Measurements from ENCODE around the gene SPAG7.
A peak's percentile ranks its signal among the peaks of the same experiment; 100 is the strongest.

The SPAG7 gene

DNA sequence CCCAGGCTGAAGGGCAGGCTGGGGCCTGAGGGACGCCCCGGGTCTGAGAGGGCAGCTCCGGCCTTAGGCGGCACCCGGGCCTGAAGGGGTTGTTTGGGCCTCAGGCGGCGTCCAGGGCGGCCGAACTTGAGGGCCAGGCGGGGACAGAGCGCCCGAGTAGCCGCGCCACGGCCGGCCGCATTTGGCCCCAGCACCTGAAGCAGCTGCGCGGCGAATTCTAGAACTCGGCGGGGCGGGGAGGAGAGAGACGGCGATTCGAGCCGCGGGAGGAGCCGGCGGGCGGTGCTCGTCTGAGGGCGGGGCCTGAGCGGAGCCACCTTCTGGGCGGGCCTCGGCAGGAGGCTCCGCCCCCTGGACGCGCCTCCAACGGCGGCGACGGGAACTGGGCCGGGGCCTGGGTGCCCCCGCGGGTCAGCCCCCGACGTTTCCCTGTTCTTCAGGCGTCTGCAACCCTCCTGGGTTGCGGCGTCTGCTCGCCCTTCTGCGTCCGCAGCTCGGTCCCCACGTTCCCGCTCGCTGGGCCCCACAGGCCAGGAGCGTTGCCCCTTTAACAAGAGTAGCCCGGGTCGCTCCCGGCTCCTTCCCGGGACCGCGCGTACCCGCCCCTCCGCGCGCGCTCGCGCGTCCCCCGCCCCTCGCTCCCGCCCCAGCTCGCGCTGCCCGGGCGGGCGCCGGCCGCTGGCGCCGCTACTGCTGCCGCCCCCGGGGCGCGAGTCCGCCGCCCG, 29.8 kb upstream of the SPAG7 start, which contains the start of the genes INCA1 and KIF1C (continued):
- peak; percentile 55; the same call in 1 of the 2 replicates for TF ChIP-seq ZBTB20 (tag by site-specific recombination; IDR thresholded peaks at IDR 0.05)
- no peak for TF ChIP-seq ZNF621 (tag by site-specific recombination; IDR thresholded peaks at IDR 0.05)
- TF ChIP-seq, protein P1, sequence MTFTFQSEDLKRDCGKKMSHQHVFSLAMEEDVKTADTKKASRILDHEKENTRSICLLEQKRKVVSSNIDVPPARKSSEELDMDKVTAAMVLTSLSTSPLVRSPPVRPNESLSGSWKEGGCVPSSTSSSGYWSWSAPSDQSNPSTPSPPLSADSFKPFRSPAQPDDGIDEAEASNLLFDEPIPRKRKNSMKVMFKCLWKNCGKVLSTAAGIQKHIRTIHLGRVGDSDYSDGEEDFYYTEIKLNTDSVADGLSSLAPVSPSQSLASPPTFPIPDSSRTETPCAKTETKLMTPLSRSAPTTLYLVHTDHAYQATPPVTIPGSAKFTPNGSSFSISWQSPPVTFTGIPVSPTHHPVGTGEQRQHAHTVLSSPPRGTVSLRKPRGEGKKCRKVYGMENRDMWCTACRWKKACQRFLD (tag by site-specific recombination; IDR thresholded peaks at IDR 0.05), result no peak
- TF ChIP-seq, protein P2, sequence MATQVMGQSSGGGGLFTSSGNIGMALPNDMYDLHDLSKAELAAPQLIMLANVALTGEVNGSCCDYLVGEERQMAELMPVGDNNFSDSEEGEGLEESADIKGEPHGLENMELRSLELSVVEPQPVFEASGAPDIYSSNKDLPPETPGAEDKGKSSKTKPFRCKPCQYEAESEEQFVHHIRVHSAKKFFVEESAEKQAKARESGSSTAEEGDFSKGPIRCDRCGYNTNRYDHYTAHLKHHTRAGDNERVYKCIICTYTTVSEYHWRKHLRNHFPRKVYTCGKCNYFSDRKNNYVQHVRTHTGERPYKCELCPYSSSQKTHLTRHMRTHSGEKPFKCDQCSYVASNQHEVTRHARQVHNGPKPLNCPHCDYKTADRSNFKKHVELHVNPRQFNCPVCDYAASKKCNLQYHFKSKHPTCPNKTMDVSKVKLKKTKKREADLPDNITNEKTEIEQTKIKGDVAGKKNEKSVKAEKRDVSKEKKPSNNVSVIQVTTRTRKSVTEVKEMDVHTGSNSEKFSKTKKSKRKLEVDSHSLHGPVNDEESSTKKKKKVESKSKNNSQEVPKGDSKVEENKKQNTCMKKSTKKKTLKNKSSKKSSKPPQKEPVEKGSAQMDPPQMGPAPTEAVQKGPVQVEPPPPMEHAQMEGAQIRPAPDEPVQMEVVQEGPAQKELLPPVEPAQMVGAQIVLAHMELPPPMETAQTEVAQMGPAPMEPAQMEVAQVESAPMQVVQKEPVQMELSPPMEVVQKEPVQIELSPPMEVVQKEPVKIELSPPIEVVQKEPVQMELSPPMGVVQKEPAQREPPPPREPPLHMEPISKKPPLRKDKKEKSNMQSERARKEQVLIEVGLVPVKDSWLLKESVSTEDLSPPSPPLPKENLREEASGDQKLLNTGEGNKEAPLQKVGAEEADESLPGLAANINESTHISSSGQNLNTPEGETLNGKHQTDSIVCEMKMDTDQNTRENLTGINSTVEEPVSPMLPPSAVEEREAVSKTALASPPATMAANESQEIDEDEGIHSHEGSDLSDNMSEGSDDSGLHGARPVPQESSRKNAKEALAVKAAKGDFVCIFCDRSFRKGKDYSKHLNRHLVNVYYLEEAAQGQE (tag by site-specific recombination; IDR thresholded peaks at IDR 0.05), result no peak
- no peak for TF ChIP-seq ZFHX2 (tag by site-specific recombination; conservative IDR thresholded peaks at IDR 0.05)
- TF ChIP-seq ZNF175 (tag by site-specific recombination; IDR thresholded peaks at IDR 0.05), result no peak
- TF ChIP-seq, protein P3, sequence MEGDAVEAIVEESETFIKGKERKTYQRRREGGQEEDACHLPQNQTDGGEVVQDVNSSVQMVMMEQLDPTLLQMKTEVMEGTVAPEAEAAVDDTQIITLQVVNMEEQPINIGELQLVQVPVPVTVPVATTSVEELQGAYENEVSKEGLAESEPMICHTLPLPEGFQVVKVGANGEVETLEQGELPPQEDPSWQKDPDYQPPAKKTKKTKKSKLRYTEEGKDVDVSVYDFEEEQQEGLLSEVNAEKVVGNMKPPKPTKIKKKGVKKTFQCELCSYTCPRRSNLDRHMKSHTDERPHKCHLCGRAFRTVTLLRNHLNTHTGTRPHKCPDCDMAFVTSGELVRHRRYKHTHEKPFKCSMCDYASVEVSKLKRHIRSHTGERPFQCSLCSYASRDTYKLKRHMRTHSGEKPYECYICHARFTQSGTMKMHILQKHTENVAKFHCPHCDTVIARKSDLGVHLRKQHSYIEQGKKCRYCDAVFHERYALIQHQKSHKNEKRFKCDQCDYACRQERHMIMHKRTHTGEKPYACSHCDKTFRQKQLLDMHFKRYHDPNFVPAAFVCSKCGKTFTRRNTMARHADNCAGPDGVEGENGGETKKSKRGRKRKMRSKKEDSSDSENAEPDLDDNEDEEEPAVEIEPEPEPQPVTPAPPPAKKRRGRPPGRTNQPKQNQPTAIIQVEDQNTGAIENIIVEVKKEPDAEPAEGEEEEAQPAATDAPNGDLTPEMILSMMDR (tag by site-specific recombination; IDR thresholded peaks at IDR 0.05), result peak; percentile 52
- TF ChIP-seq ZSCAN23 (tag by site-specific recombination; IDR thresholded peaks at IDR 0.05), result no peak
- TF ChIP-seq EGR2 (tag by site-specific recombination; IDR thresholded peaks at IDR 0.05; ENCODE audit: low read depth), result no peak
- TF ChIP-seq SETDB1 (IDR thresholded peaks at IDR 0.05; ENCODE audit: insufficient read length, low read length), result no peak
- TF ChIP-seq ZNF521 (tag by site-specific recombination; IDR thresholded peaks at IDR 0.05), result no peak
- TF ChIP-seq ZNF404 (tag by site-specific recombination; IDR thresholded peaks at IDR 0.05), result no peak
- TF ChIP-seq ZNF623 (tag by site-specific recombination; IDR thresholded peaks at IDR 0.05), result no peak
- no peak for TF ChIP-seq ZNF202 (tag by site-specific recombination; IDR thresholded peaks at IDR 0.05; ENCODE audit: borderline replicate concordance)
- peak; percentile 100 for TF ChIP-seq ZFP69B (tag by site-specific recombination; IDR thresholded peaks at IDR 0.05)
- TF ChIP-seq, protein P4, sequence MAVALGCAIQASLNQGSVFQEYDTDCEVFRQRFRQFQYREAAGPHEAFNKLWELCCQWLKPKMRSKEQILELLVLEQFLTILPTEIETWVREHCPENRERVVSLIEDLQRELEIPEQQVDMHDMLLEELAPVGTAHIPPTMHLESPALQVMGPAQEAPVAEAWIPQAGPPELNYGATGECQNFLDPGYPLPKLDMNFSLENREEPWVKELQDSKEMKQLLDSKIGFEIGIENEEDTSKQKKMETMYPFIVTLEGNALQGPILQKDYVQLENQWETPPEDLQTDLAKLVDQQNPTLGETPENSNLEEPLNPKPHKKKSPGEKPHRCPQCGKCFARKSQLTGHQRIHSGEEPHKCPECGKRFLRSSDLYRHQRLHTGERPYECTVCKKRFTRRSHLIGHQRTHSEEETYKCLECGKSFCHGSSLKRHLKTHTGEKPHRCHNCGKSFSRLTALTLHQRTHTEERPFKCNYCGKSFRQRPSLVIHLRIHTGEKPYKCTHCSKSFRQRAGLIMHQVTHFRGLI (tag by site-specific recombination; IDR thresholded peaks at IDR 0.05), result no peak
- TF ChIP-seq ZNF785 (tag by site-specific recombination; IDR thresholded peaks at IDR 0.05), result no peak
- TF ChIP-seq, protein P5, sequence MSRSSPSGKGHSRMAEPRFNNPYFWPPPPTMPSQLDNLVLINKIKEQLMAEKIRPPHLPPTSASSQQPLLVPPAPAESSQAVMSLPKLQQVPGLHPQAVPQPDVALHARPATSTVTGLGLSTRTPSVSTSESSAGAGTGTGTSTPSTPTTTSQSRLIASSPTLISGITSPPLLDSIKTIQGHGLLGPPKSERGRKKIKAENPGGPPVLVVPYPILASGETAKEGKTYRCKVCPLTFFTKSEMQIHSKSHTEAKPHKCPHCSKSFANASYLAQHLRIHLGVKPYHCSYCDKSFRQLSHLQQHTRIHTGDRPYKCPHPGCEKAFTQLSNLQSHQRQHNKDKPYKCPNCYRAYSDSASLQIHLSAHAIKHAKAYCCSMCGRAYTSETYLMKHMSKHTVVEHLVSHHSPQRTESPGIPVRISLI (tag by site-specific recombination; IDR thresholded peaks at IDR 0.05), result no peak
- peak; percentile 81 for TF ChIP-seq ZNF341 (tag by site-specific recombination; IDR thresholded peaks at IDR 0.05; ENCODE audit: low read depth)
- TF ChIP-seq GLI4 (tag by site-specific recombination; IDR thresholded peaks at IDR 0.05), result no peak
- no peak for TF ChIP-seq ZNF366 (tag by site-specific recombination; conservative IDR thresholded peaks at IDR 0.05)
- TF ChIP-seq ZNF544 (tag by site-specific recombination; IDR thresholded peaks at IDR 0.05), result no peak
- no peak for TF ChIP-seq ZNF596 (tag by site-specific recombination; IDR thresholded peaks at IDR 0.05)
- TF ChIP-seq ZNF658 (tag by site-specific recombination; IDR thresholded peaks at IDR 0.05), result no peak
- TF ChIP-seq ZNF184 (tag by site-specific recombination; IDR thresholded peaks at IDR 0.05), result 0 out of 2 replicates have a peak, but pooled peaks have one; percentile 61
- no peak for TF ChIP-seq ZBTB48 (tag by site-specific recombination; IDR thresholded peaks at IDR 0.05)
- peak; percentile 46; the same call in 1 of the 2 replicates for TF ChIP-seq ZIC2 (tag by site-specific recombination; IDR thresholded peaks at IDR 0.05)
- TF ChIP-seq, protein P6, sequence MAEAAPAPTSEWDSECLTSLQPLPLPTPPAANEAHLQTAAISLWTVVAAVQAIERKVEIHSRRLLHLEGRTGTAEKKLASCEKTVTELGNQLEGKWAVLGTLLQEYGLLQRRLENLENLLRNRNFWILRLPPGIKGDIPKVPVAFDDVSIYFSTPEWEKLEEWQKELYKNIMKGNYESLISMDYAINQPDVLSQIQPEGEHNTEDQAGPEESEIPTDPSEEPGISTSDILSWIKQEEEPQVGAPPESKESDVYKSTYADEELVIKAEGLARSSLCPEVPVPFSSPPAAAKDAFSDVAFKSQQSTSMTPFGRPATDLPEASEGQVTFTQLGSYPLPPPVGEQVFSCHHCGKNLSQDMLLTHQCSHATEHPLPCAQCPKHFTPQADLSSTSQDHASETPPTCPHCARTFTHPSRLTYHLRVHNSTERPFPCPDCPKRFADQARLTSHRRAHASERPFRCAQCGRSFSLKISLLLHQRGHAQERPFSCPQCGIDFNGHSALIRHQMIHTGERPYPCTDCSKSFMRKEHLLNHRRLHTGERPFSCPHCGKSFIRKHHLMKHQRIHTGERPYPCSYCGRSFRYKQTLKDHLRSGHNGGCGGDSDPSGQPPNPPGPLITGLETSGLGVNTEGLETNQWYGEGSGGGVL (tag by site-specific recombination; IDR thresholded peaks at IDR 0.05), result no peak; the same call in 1 of the 2 replicates
